Hepatic stellate cell (primary cell): ENCODE results near the gene CCDC116.
"Not testable (repeated sequence)": the region's sequence is repeated elsewhere in the genome, so short reads cannot be mapped to it uniquely, and the experiment has no call there.

Source experiments
- DNase-seq: peaks from one replicate; pipeline ENCODE4 v3.0.0; 2011; ENCODE audit warnings: low spot score

The CCDC116 gene

DNA sequence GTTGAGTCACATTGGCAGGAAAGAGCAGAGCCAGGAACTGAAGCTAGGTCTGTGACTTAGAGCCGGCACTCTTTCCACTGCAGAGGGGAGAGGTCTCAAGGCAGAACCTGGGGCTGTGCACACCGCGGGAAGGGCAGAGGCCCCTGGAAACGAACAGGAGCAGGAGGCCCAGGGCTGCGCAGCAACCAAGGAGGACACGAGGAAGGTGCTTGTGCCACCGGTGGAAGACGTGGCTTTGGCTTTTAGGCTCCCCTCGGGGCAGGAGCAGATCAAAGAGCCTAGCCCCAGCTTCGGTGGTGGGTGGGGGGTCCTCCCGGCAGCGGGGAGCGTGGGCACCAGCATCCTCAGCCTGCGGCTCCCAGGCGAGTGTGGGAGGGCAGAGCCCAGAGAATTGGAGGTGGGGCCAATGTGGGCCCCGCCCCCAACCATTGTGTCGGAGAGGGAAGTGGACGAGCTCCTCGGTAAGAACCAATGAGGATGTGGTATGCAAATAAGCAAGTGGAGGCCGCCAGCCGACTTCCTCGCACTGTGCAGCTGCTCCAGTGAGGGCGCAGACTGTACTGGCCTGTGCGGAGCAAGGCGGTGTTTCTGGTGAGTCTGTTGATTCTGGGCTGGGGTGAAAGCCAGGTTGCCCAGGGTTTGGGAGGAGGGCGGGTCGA is at the start of gene CCDC116:
CCDC116 (plus strand) TSS at position 524 of the 659 bp plus-strand sequence. CDS start 422 bp downstream, outside the sequence.
- no peak for DNase-seq

DNA sequence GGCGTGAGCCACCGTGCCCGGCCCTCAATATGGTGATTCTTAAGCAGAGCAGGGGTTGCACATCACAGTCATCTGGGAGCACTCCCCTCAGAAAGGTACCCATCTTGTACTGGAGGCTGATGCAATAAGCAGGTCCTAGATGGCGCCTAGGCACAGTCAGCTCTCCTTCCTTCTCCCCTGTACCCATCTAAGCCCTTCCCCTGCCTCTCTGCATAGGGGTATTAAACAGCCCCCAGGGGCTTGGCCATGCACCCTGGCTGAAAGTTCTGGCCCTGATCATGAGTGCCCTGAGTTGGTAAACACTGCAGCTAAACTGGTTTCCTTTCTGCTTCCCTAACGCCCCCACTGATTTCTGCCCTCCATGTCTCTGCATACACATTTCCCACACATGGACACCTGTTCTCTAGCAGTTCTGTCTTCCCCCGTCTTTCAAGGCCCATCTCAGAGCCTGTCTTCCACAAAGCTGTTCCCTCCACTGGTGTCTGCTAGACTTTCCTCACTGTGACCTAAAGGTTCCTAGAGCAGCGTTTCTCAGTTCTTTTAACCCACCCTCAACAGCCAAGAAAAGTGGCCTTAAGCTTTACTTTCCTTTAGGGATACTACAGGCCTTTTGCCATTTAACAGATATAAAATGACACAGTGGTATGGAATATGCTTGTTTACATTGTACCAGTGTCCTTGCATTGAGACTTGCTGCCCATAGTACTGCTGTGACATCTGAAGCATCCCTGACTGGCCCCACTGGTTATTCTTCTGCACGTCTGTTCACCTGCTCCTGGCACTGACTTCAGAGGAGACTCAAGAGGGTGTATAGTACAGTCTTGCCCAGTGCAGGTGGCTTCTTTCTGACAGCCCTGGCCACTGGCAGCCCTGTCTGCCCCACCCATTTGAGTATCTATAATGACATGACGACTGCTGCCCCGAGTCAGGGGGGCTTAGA is 49.5 kb upstream of the CCDC116 start:
- DNase-seq = no peak

DNA sequence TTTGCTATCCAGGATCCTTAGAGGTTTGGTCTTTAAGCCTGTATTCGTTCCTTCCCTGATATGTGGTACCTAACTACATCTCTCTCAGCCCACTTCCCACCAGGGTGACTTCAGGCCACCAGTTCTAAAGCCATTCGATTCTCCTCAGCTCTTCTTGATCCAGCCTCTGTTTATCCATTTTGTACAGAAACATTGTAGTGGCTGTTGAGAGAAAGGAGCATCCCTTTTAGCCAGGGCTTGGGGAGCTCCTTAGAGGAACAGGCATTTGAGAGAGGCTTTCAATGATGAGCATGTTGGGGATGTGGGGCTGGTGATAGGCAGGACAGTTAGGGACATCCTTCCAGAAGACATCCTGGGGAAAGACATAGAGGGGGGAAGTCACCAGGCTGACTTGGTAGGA is 47.2 kb upstream of the CCDC116 start:
- DNase-seq = no peak

GRCh38 chr22:21587803-21588611 is 44.6 kb upstream of the CCDC116 start:
- no peak for DNase-seq

DNA sequence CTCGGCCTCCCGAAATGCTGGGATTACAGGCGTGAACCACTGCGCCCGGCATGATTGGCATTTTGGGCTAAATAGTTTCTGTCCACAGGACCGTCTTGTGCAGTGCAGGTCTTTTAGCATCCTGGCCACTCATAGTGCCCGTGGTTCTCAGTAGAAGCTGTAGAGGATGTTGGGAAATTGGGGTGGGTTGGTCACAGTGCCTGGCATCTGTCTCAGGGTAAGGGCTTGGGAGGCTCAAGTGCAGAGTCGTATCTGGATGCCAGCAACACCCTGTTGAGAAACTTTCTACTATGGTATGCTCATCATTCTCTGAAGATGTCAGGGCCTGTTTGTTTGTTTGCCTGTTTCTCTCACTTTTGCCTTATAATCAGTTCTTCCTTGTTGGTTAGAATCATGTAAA is 43.2 kb upstream of the CCDC116 start:
- DNase-seq = no peak

GRCh38 chr22:21590809-21591641 is 41.5 kb upstream of the CCDC116 start:
- no peak for DNase-seq

DNA sequence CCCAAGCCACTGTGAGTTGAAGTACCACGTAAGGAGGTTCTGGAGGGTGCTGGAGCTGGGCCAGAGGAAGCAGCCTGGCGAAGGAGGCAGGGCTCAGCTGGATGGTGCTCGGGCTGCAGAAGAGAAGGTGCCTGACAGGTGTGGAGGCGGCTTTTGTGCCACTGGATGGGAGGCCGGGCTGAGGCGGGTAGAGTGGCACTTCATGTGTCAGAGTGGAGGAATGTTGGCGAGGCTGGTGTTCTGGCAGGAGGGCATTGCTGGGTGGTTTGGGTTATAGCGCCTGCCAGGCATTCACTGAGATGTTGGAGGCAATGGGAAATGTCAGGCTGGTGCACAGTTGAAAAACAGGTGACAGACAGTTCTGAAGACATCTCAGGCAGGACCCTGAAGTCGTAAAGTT is 40.9 kb upstream of the CCDC116 start:
- DNase-seq = no peak

GRCh38 chr22:21592422-21592821 is 40.1 kb upstream of the CCDC116 start:
- no peak for DNase-seq

GRCh38 chr22:21593406-21594232 is 38.9 kb upstream of the CCDC116 start:
- DNase-seq = no peak

- DNase-seq = no peak
Observed at GRCh38 chr22:21594865-21595452, 37.6 kb upstream of the CCDC116 start.

DNA sequence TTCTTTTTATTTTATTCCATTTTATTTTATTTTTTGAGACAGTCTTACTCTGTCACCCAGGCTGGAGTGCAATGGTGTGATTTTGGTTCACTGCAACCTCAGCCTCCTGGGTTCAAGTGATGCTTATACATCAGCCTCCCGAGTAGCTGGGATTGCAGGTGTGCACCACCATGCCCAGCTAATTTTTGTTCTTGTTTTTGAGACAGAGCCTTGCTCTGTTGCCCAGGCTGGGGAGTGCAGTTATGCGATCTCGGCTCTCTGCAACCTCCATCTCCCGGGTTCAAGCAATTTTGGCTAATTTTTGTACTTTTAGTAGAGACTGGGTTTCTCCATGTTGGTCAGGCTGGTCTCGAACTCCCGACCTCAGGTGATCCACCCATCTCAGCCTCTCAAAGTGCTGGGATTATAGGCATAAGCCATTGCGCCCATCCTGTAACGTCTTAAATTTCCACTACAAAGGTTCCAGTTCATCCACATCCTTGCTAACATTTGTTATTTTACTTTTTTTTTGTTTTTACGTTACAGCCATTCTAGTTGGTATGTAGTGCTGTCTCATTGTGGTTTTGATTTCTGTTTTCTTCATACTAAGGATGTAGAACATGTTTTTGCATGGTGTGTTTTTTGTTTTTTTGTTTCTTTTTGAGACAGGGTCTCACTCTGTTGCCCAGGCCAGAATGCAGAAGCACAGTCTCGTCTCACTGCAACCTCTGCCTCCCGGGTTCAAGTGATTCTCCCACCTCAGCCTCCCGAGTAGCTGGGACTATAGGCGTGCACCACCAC is 36.0 kb upstream of the CCDC116 start:
- DNase-seq = not testable (repeated sequence)

DNA sequence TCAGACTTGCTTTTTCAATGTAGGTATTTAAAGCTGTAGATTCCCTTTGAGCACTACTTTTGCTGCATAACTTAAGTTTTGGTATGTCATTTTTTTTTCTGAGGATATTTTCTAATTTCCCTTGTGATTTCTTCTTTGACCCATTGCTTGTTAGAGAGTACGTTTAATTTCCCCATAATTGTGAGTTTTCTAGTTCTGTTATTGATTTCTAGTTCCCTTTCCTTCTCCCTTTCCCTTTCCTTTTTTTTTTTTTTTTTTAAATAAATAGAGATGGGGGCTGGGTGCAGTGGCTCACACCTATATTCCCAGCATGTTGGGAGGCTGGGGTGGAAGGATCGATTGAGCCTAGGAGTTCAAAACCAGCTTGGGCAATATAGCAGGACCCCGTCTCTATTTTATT is 34.3 kb upstream of the CCDC116 start:
- DNase-seq = no peak

DNA sequence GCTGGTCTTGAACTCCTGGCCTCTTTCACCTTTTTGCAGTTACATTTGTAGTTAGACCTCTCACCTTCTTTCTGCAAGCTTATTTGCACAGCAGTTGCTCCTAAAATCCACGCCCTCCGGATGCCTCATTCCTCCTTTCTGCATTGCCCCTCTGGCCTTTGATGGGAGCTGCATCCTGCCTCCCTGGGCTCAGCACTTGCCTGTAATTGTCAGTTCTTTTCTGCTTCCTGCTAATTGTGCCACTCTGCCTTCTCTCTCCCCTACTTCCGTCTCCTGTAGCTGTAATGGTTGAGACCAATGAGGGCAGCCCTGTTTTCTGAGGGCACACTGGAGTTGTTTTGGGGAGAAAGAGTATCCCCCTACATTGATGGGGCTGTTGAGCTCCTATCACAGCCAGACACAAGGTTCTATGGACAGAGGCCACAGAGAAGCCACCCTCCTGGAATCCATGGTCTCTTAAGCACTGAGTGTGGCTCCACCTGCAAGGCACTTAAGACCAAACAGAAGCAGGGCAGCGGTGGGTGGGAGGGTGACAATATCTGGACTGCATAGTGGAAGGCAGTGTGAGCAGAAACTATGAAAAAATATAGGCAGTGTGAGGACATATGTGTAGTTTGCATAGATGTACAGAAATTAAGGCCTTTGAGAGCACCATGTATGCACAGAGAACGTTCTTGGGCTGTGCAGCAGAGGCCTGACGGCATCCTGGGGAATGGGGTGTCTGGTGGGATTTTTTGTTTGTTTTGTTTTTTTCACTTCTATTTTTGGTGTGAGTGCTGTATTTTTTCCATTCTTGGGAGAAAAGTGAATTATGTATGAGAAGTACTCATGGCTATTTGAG is 33.3 kb upstream of the CCDC116 start:
- no peak for DNase-seq

- no peak for DNase-seq
Observed at GRCh38 chr22:21602579-21602978, 30.0 kb upstream of the CCDC116 start.

- DNase-seq = no peak
Observed at GRCh38 chr22:21603973-21604372, 28.6 kb upstream of the CCDC116 start.

GRCh38 chr22:21605887-21606564 is 26.5 kb upstream of the CCDC116 start:
- no peak for DNase-seq

DNA sequence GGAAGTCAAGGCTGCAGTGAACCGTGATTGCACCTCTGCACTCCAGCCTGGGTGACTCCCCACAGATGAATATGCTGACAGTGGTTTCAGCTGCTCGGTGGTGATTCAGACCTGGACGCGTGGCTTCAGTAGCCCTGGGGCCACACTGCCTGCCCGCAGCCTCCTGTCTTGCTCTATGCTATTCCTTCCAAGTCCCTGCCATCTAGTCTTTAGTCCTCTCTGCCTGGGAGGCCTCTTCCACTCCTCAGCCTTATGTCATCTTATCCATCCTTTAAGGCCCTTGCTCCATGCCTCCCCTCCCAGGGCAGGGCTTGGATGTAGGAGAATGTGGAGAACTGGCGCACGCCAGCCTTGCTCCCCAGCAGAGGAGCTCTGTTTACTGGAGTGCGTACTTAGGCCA is 25.8 kb upstream of the CCDC116 start:
- no peak for DNase-seq
